ENCODE data around the gene ZNF792.

The ZNF792 gene

GRCh38 chr19:34985249-34986022, 21.4 kb upstream of the ZNF792 start:
- no peaks in the 10 kb centered on the region for H3K36me3 ChIP-seq (ENCODE audit: control insufficient read depth in 1 of 2, insufficient read depth in 2 of 2, low read length in 2 of 2)
- H4K8ac ChIP-seq (ENCODE audit: low read depth, low read length), result no peak overlapping the region
- no CpG with 5 or more reads among the region's 7 CpGs for WGBS (ENCODE audit: extremely low coverage, insufficient coverage, insufficient read length)
- H2BK5ac ChIP-seq (ENCODE audit: low read depth, low read length, poor library complexity), result no peak overlapping the region
- H3K4me1 ChIP-seq (ENCODE audit: control insufficient read depth in 1 of 2, insufficient read depth in 2 of 2, low read length in 2 of 2), result no peaks in the 10 kb centered on the region
- H3K27ac ChIP-seq (ENCODE audit: low read depth, low read length), result no peak overlapping the region
- no peak overlapping the region for H3K23ac ChIP-seq (ENCODE audit: low read length)
- H2AK5ac ChIP-seq (ENCODE audit: low read length), result no peak overlapping the region
- H3K4ac ChIP-seq (ENCODE audit: low read depth, low read length), result no peak overlapping the region
- no peak overlapping the region for H2BK120ac ChIP-seq (ENCODE audit: insufficient read depth, low read length, poor library complexity)
- no peaks in the 10 kb centered on the region for H3K9me3 ChIP-seq (ENCODE audit: insufficient read depth, low read depth, low read length)
- DNase-seq, result no peak
- no peaks in the 10 kb centered on the region for H3K79me1 ChIP-seq (ENCODE audit: low read length)
- H3K9ac ChIP-seq (ENCODE audit: low read length), result no peak overlapping the region
- no peak overlapping the region for H3K14ac ChIP-seq (ENCODE audit: low read length)
- H3K27me3 ChIP-seq (ENCODE audit: insufficient read depth, low read length), result no peaks in the 10 kb centered on the region
- no peak overlapping the region for H2BK12ac ChIP-seq (ENCODE audit: low read length)
- H3K18ac ChIP-seq (ENCODE audit: low read length), result no peak overlapping the region
- H3K4me3 ChIP-seq (ENCODE audit: low read depth, low read length), result no peak overlapping the region
- no peak overlapping the region for H4K12ac ChIP-seq (ENCODE audit: low read depth, low read length)
- no peaks in the 10 kb centered on the region for H3K79me2 ChIP-seq (ENCODE audit: control insufficient read depth, insufficient read depth, low read length, poor library complexity)
- no peak overlapping the region for H2AFZ ChIP-seq (ENCODE audit: insufficient read depth, low read length, poor library complexity)
- H4K91ac ChIP-seq (ENCODE audit: low read depth, low read length), result no peak overlapping the region
- no peak overlapping the region for H3K4me2 ChIP-seq (ENCODE audit: low read length)

GRCh38 chr19:34984287-34984686, 20.3 kb upstream of the ZNF792 start:
- Histone ChIP-seq H4K91ac (ENCODE audit: low read depth, low read length) (no peak overlapping the region), H4K8ac (ENCODE audit: low read depth, low read length) (no peak overlapping the region), H3K27me3 (ENCODE audit: insufficient read depth, low read length) (no peaks in the 10 kb centered on the region), H3K9ac (ENCODE audit: low read length) (no peak overlapping the region), H3K36me3 (ENCODE audit: control insufficient read depth in 1 of 2, insufficient read depth in 2 of 2, low read length in 2 of 2) (no peaks in the 10 kb centered on the region), H3K4me2 (ENCODE audit: low read length) (no peak overlapping the region), H4K12ac (ENCODE audit: low read depth, low read length) (no peak overlapping the region), H3K79me2 (ENCODE audit: control insufficient read depth, insufficient read depth, low read length, poor library complexity) (no peaks in the 10 kb centered on the region), H3K9me3 (ENCODE audit: insufficient read depth, low read depth, low read length) (no peaks in the 10 kb centered on the region), H3K23ac (ENCODE audit: low read length) (no peak overlapping the region), H2BK120ac (ENCODE audit: insufficient read depth, low read length, poor library complexity) (no peak overlapping the region), H2BK5ac (ENCODE audit: low read depth, low read length, poor library complexity) (no peak overlapping the region), H3K4me1 (ENCODE audit: control insufficient read depth in 1 of 2, insufficient read depth in 2 of 2, low read length in 2 of 2) (no peaks in the 10 kb centered on the region), H2AK5ac (ENCODE audit: low read length) (no peak overlapping the region), H3K27ac (ENCODE audit: low read depth, low read length) (no peak overlapping the region), H2AFZ (ENCODE audit: insufficient read depth, low read length, poor library complexity) (no peak overlapping the region), H3K18ac (ENCODE audit: low read length) (no peak overlapping the region), H3K4ac (ENCODE audit: low read depth, low read length) (no peak overlapping the region), H2BK12ac (ENCODE audit: low read length) (no peak overlapping the region), H3K4me3 (ENCODE audit: low read depth, low read length) (no peak overlapping the region), H3K14ac (ENCODE audit: low read length) (no peak overlapping the region), H3K79me1 (ENCODE audit: low read length) (no peaks in the 10 kb centered on the region)
- WGBS (ENCODE audit: extremely low coverage, insufficient coverage, insufficient read length), result no CpG with 5 or more reads among the region's 3 CpGs
- no peak for DNase-seq

- H4K91ac ChIP-seq (ENCODE audit: low read depth, low read length), result no peak overlapping the region
- H3K4me3 ChIP-seq (ENCODE audit: low read depth, low read length), result no peak overlapping the region
- no peaks in the 10 kb centered on the region for H3K79me2 ChIP-seq (ENCODE audit: control insufficient read depth, insufficient read depth, low read length, poor library complexity)
- H3K9me3 ChIP-seq (ENCODE audit: insufficient read depth, low read depth, low read length), result no peaks in the 10 kb centered on the region
- H3K4me2 ChIP-seq (ENCODE audit: low read length), result no peak overlapping the region
- no peak overlapping the region for H3K4ac ChIP-seq (ENCODE audit: low read depth, low read length)
- H2AK5ac ChIP-seq (ENCODE audit: low read length), result no peak overlapping the region
- H2AFZ ChIP-seq (ENCODE audit: insufficient read depth, low read length, poor library complexity), result no peak overlapping the region
- H3K79me1 ChIP-seq (ENCODE audit: low read length), result no peaks in the 10 kb centered on the region
- no peaks in the 10 kb centered on the region for H3K4me1 ChIP-seq (ENCODE audit: control insufficient read depth in 1 of 2, insufficient read depth in 2 of 2, low read length in 2 of 2)
- H3K27me3 ChIP-seq (ENCODE audit: insufficient read depth, low read length), result no peaks in the 10 kb centered on the region
- no peak overlapping the region for H3K14ac ChIP-seq (ENCODE audit: low read length)
- no CpG with 5 or more reads among the region's 4 CpGs for WGBS (ENCODE audit: extremely low coverage, insufficient coverage, insufficient read length)
- H2BK120ac ChIP-seq (ENCODE audit: insufficient read depth, low read length, poor library complexity), result no peak overlapping the region
- H3K9ac ChIP-seq (ENCODE audit: low read length), result no peak overlapping the region
- DNase-seq, result no peak
- no peak overlapping the region for H2BK5ac ChIP-seq (ENCODE audit: low read depth, low read length, poor library complexity)
- H3K27ac ChIP-seq (ENCODE audit: low read depth, low read length), result no peak overlapping the region
- H3K23ac ChIP-seq (ENCODE audit: low read length), result no peak overlapping the region
- no peak overlapping the region for H4K8ac ChIP-seq (ENCODE audit: low read depth, low read length)
- no peak overlapping the region for H4K12ac ChIP-seq (ENCODE audit: low read depth, low read length)
- no peak overlapping the region for H2BK12ac ChIP-seq (ENCODE audit: low read length)
- H3K36me3 ChIP-seq (ENCODE audit: control insufficient read depth in 1 of 2, insufficient read depth in 2 of 2, low read length in 2 of 2), result no peaks in the 10 kb centered on the region
- no peak overlapping the region for H3K18ac ChIP-seq (ENCODE audit: low read length)
Measured at GRCh38 chr19:34983786-34984185, 19.8 kb upstream of the ZNF792 start.

GRCh38 chr19:34982275-34982674, 18.2 kb upstream of the ZNF792 start:
- Histone ChIP-seq H4K91ac (ENCODE audit: low read depth, low read length) (no peak overlapping the region), H4K12ac (ENCODE audit: low read depth, low read length) (no peak overlapping the region), H3K4me3 (ENCODE audit: low read depth, low read length) (no peak overlapping the region), H3K79me2 (ENCODE audit: control insufficient read depth, insufficient read depth, low read length, poor library complexity) (no peaks in the 10 kb centered on the region), H3K14ac (ENCODE audit: low read length) (no peak overlapping the region), H3K4me1 (ENCODE audit: control insufficient read depth in 1 of 2, insufficient read depth in 2 of 2, low read length in 2 of 2) (no peaks in the 10 kb centered on the region), H3K4me2 (ENCODE audit: low read length) (no peak overlapping the region), H2BK12ac (ENCODE audit: low read length) (no peak overlapping the region), H2BK120ac (ENCODE audit: insufficient read depth, low read length, poor library complexity) (no peak overlapping the region), H3K9me3 (ENCODE audit: insufficient read depth, low read depth, low read length) (no peaks in the 10 kb centered on the region), H3K27me3 (ENCODE audit: insufficient read depth, low read length) (no peaks in the 10 kb centered on the region), H3K9ac (ENCODE audit: low read length) (no peak overlapping the region), H3K27ac (ENCODE audit: low read depth, low read length) (no peak overlapping the region), H2AK5ac (ENCODE audit: low read length) (no peak overlapping the region), H3K18ac (ENCODE audit: low read length) (no peak overlapping the region), H3K36me3 (ENCODE audit: control insufficient read depth in 1 of 2, insufficient read depth in 2 of 2, low read length in 2 of 2) (no peaks in the 10 kb centered on the region), H2BK5ac (ENCODE audit: low read depth, low read length, poor library complexity) (no peak overlapping the region), H4K8ac (ENCODE audit: low read depth, low read length) (no peak overlapping the region), H2AFZ (ENCODE audit: insufficient read depth, low read length, poor library complexity) (no peak overlapping the region), H3K4ac (ENCODE audit: low read depth, low read length) (no peak overlapping the region), H3K23ac (ENCODE audit: low read length) (no peak overlapping the region), H3K79me1 (ENCODE audit: low read length) (no peaks in the 10 kb centered on the region)
- no peak for DNase-seq
- no CpG with 5 or more reads among the region's 5 CpGs for WGBS (ENCODE audit: extremely low coverage, insufficient coverage, insufficient read length)

All from trophoblast cell (in vitro differentiated cells and primary cell).